Endodermal cell (in vitro differentiated cells): ENCODE measurements around the gene KCTD6. TPM values are rescaled to one million over a fixed set of nuclear protein-coding genes. Genes with fewer than 3 reads are reported as not detected.
A peak's percentile ranks its signal among the peaks of the same experiment; 100 is the strongest.

Experiments
- DNase-seq: peaks from one replicate; pipeline ENCODE4 v3.0.0-alpha.2; 2017
- H3K27ac ChIP-seq: 2 replicates; pipeline ENCODE4 v1.5.1; 2013; ENCODE audit warnings: mild to moderate bottlenecking, low read depth, low read length, moderate library complexity
- H3K27me3 ChIP-seq: 2 replicates; pipeline ENCODE4 v1.6.1; 2013; ENCODE audit warnings: mild to moderate bottlenecking, low read length, moderate library complexity; ENCODE audit not compliant: insufficient read depth, control insufficient read depth, poor library complexity, severe bottlenecking
- H3K36me3 ChIP-seq: 2 replicates; pipeline ENCODE4 v1.7.0; 2013; ENCODE audit warnings: mild to moderate bottlenecking, low read length, moderate library complexity; ENCODE audit not compliant: control insufficient read depth, insufficient read depth
- H3K4me1 ChIP-seq: one replicate; pipeline ENCODE4 v1.7.0; 2013; ENCODE audit warnings: low read length; ENCODE audit not compliant: control insufficient read depth, insufficient read depth
- H3K4me3 ChIP-seq: 2 replicates; pipeline ENCODE4 v1.5.1; 2013; ENCODE audit warnings: mild to moderate bottlenecking, low read length, moderate library complexity
- H3K9ac ChIP-seq: 2 replicates; pipeline ENCODE4 v1.6.1; 2013; ENCODE audit warnings: mild to moderate bottlenecking, low read length, moderate library complexity; ENCODE audit not compliant: poor library complexity, severe bottlenecking; ENCODE audit errors: extremely low read depth
- H3K9me3 ChIP-seq: 2 replicates; pipeline ENCODE4 v1.6.1; 2013; ENCODE audit warnings: mild to moderate bottlenecking, low read length, moderate library complexity; ENCODE audit not compliant: control insufficient read depth
- H3K27ac Mint-ChIP-seq: 2 replicates; pipeline ENCODE4 v1.8.0; 2020; ENCODE audit warnings: mixed read lengths
- H3K27me3 Mint-ChIP-seq: 2 replicates; pipeline ENCODE4 v1.8.0; 2021; ENCODE audit warnings: mild to moderate bottlenecking, mixed read lengths; ENCODE audit not compliant: insufficient read depth
- H3K36me3 Mint-ChIP-seq: 2 replicates; pipeline ENCODE4 v1.8.0; 2020; ENCODE audit warnings: low read depth, mixed read lengths
- H3K4me1 Mint-ChIP-seq: 2 replicates; pipeline ENCODE4 v1.8.0; 2020; ENCODE audit warnings: mixed read lengths
- H3K4me3 Mint-ChIP-seq: 2 replicates; pipeline ENCODE4 v1.8.0; 2020; ENCODE audit warnings: mild to moderate bottlenecking, moderate library complexity, mixed read lengths
- H3K9me3 Mint-ChIP-seq: 2 replicates; pipeline ENCODE4 v1.8.0; 2020; ENCODE audit warnings: mild to moderate bottlenecking, mixed read lengths
- WGBS, 2 experiments: methylation state at CpG; one replicate each; pipeline versions ENCODE4 v1.1.5 to v1.1.7; 2013; ENCODE audit warnings: missing lambda C conversion rate in 2 of 2, mixed read lengths in 1 of 2; ENCODE audit not compliant: insufficient coverage in 1 of 2, insufficient read length in 1 of 2; 5-methylcytosine and 5-hydroxymethylcytosine counted together
- total RNA-seq, 2 donors: library from RNA; stranded (reverse); fragmentation: NEBNext Ultra II Directional in 1 of 2; extraction: Animal tissue kit (Norgen Biotek cat#: 25700) in 1 of 2; gene quantifications; 2 replicates in 1 of 2; 3 replicates in 1 of 2; pipeline ENCODE4 v1.2.1, GENCODE V29; 2021
- TF ChIP-seq, protein P1 (sequence below): fragments of 200-600 bp; sonication (generic); conservative IDR thresholded peaks from 2 replicates; pipeline ENCODE4 v1.5.0; 2021; ENCODE audit warnings: antibody characterized with exemption, mild to moderate bottlenecking

Gene KCTD6
- total RNA-seq, 2 donors from 2014 or later: 17.9 to 20.4 TPM

DNA sequence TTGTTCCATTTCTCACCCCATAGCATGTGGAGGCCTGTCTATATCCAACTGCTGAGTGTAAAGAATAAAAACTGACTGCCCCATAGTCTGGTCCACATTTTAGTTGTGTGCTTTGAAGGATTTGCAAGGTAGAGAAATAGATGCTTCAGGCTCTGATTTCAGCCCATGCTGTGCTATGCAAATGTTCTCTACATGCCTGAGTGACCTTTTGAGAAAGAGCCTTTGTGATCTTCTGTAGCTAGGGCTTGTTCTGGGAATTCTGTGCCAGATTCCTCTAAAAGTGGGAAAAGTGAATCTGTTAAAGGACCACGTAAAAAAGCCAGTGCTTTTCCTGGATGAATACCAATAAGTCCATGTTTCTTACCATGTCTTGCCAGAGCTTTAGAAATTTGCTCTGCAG lies 5.2 kb downstream of the KCTD6 start:
- TF ChIP-seq, protein P1, sequence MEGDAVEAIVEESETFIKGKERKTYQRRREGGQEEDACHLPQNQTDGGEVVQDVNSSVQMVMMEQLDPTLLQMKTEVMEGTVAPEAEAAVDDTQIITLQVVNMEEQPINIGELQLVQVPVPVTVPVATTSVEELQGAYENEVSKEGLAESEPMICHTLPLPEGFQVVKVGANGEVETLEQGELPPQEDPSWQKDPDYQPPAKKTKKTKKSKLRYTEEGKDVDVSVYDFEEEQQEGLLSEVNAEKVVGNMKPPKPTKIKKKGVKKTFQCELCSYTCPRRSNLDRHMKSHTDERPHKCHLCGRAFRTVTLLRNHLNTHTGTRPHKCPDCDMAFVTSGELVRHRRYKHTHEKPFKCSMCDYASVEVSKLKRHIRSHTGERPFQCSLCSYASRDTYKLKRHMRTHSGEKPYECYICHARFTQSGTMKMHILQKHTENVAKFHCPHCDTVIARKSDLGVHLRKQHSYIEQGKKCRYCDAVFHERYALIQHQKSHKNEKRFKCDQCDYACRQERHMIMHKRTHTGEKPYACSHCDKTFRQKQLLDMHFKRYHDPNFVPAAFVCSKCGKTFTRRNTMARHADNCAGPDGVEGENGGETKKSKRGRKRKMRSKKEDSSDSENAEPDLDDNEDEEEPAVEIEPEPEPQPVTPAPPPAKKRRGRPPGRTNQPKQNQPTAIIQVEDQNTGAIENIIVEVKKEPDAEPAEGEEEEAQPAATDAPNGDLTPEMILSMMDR: no peak
- Histone ChIP-seq H3K9ac (no peak overlapping the region), H3K9me3 (peaks cover 5% of the 10 kb centered on the region), H3K36me3 (peaks cover 30% of the 10 kb centered on the region), H3K27me3 (no peaks in the 10 kb centered on the region), H3K4me3 (peak overlapping the region; percentile 83), H3K4me1 (peaks cover 10% of the 10 kb centered on the region), H3K27ac (peak overlapping the region; percentile 87)
- peaks cover 47% of the 10 kb centered on the region for H3K4me1 Mint-ChIP-seq
- no peak overlapping the region for H3K4me3 Mint-ChIP-seq
- WGBS, 2 experiments: 0 to 7% methylated on average over 1 of the region's 1 CpG
- peaks cover 26% of the 10 kb centered on the region for H3K36me3 Mint-ChIP-seq
- H3K27me3 Mint-ChIP-seq: no peaks in the 10 kb centered on the region
- H3K27ac Mint-ChIP-seq: no peak overlapping the region
- no peaks in the 10 kb centered on the region for H3K9me3 Mint-ChIP-seq
- DNase-seq: peak; percentile 66

DNA sequence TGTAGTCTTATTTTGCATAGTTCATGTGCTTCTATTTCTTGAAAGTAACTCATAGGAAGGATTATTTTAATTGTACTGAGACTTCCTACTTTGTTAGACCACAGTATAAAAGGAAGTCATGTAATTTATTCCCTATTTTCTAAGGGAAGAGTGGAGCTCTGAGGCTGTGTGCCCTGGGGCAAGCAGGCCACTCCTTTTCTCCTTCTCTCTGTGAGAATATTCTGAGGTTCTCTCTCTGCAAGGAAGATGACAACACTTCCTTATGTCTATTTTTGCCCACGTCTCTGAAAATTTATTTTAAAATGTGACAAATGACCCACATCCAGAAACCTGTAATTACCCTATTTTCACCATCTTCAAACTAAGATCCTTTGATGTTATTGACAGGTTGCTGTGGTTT lies 11.0 kb downstream of the KCTD6 start:
- Histone ChIP-seq H3K4me1 (no peaks in the 10 kb centered on the region), H3K4me3 (no peak overlapping the region), H3K27ac (no peak overlapping the region), H3K9ac (no peak overlapping the region), H3K36me3 (peaks cover 50% of the 10 kb centered on the region), H3K27me3 (no peaks in the 10 kb centered on the region), H3K9me3 (peaks cover 5% of the 10 kb centered on the region)
- H3K36me3 Mint-ChIP-seq: peaks cover 33% of the 10 kb centered on the region
- no peak for DNase-seq
- no peaks in the 10 kb centered on the region for H3K27me3 Mint-ChIP-seq
- no peak overlapping the region for H3K4me3 Mint-ChIP-seq
- WGBS, 2 experiments: 76% methylated on average over 1 of the region's 1 CpG; no CpG with 5 or more reads in 1 of the 2 experiments
- TF ChIP-seq, protein P1: no peak
- peaks cover 10% of the 10 kb centered on the region for H3K4me1 Mint-ChIP-seq
- no peaks in the 10 kb centered on the region for H3K9me3 Mint-ChIP-seq
- no peak overlapping the region for H3K27ac Mint-ChIP-seq

DNA sequence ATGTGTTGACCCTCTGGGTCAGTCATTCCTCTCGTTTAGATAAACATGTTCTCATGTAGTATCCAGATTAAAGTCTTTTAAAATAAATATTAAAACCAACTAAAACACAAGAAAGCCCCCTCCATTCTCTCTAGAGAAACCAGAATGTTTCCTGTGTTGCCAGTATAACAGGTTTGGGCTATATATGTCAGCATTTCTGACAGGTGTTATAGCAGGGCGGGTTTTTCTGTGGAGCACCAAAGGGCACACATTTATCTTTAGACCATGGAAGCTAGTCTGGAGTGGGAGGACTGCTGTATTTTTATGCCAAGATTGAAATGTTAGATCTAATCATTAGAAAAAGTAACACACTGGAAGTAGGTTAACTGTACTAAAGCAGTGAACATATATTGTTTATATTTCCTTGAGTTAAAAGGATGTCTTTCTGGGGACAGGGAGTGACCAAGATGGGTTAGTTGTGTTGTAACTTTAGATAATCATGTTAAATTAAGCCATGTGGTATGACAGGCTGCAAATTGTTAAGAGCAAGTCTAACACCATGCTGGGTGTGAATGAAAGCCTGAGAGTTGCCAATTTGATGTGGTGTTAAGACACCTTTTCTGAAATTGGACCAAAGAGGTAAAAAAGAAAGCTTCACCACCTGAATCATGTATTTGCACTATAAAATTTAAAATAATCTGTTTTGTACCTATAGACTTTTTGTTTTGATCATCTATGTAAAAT lies 15.6 kb downstream of the KCTD6 start:
- Histone ChIP-seq H3K4me3 (no peak overlapping the region), H3K9ac (no peak overlapping the region), H3K9me3 (no peaks in the 10 kb centered on the region), H3K27ac (no peak overlapping the region), H3K27me3 (no peaks in the 10 kb centered on the region), H3K4me1 (no peaks in the 10 kb centered on the region), H3K36me3 (peaks cover 16% of the 10 kb centered on the region)
- Mint-ChIP-seq H3K27ac (no peak overlapping the region), H3K36me3 (peaks cover 5% of the 10 kb centered on the region), H3K4me3 (no peak overlapping the region), H3K9me3 (no peaks in the 10 kb centered on the region), H3K4me1 (peaks cover 17% of the 10 kb centered on the region), H3K27me3 (no peaks in the 10 kb centered on the region)
- TF ChIP-seq, protein P1: no peak
- no peak for DNase-seq
- WGBS, 2 experiments: 97 to 100% methylated on average over 1 of the region's 2 CpGs
